Measurements from ENCODE around the gene MESD.
"Not testable (repeated sequence)": the region's sequence is repeated elsewhere in the genome, so short reads cannot be mapped to it uniquely, and the experiment has no call there.

The MESD gene

DNA sequence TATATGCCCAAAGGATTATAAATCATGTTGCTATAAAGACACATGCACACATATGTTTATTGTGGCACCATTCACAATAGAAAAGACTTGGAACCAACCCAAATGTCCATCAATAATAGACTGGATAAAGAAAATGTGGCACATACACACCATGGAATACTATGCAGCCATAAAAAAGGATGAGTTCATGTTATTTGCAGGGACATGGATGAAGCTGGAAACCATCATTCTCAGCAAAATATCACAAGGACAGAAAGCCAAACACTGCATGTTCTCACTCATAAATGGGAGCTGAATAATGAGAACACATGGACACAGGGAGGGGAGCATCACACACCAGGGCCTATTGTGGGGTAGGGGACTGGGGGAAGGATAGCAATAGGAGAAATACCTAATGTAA is 24.2 kb downstream of the MESD start:
- DNase-seq (ENCODE audit: low read depth): not testable (repeated sequence)

DNA sequence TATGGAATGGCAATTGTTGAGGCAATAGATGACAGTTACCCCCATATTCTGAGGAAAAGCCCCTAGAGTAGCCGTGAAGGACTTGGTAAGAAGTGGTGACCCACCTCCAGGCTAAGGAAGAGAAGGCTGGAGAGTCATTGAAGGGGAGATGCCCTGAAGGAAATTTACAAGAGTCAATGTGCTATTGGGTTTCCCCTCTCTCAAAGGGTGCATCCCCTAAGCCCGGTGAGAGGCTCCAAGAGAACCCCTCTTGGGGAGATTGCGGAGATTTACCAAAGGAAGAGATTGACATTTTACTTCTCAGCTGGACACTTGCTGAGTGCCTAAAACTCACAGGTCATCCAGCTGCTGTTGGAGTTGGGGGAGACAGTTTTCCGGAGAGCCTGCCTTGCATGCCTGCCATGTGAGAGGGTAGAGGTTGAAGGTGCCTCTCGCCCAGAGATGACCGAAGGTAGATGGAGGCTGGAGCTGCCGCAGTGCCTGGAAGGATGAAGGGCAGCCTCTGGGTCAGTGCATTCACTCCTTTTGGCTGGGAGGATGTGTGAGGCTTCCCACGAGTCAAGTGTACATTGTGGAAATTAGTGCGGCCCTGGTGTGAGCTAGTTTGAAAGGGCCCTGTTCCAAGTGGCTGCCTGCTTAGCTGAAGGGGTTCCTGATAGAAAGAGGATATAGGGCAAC is 30.7 kb downstream of the MESD start:
- no peak for DNase-seq (ENCODE audit: low read depth)

DNA sequence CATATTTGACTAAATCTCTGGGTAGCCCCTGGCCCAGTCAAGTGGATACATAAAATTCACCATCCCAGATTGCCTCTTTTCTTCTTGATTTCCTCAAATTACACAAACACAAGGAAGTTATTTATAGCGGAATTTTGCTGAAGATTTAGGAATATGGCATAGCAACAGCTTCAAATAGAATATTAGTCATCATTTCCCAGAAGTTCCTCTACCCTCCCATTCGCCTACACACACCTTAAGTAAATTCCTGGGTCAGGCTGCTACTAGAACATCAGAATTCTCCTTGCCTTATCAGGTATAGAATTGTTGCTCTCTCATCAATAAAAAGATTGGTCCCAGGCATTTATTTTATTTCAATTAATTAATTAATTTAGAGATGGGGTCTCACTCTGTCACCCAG is 31.6 kb downstream of the MESD start:
- DNase-seq (ENCODE audit: low read depth): no peak

DNA sequence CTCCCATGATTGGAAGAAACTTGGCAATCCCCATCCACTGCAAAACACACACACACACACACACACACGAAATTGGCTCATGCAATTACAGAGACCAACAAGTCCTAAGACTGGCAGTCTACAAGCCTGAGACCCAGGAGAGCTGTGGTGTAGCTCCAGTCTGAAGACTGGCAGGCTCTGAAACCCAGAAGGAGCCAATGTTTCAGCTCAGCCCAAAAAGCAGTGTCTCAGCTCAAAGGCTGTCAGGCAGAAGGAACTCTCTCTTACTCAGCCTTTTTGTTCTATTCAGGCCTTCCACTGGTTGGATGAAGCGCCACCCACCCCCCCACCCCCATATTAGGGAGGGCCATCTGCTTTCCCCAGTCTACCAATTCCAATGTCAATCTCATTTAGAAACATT is 32.1 kb downstream of the MESD start:
- DNase-seq (ENCODE audit: low read depth): no peak

DNA sequence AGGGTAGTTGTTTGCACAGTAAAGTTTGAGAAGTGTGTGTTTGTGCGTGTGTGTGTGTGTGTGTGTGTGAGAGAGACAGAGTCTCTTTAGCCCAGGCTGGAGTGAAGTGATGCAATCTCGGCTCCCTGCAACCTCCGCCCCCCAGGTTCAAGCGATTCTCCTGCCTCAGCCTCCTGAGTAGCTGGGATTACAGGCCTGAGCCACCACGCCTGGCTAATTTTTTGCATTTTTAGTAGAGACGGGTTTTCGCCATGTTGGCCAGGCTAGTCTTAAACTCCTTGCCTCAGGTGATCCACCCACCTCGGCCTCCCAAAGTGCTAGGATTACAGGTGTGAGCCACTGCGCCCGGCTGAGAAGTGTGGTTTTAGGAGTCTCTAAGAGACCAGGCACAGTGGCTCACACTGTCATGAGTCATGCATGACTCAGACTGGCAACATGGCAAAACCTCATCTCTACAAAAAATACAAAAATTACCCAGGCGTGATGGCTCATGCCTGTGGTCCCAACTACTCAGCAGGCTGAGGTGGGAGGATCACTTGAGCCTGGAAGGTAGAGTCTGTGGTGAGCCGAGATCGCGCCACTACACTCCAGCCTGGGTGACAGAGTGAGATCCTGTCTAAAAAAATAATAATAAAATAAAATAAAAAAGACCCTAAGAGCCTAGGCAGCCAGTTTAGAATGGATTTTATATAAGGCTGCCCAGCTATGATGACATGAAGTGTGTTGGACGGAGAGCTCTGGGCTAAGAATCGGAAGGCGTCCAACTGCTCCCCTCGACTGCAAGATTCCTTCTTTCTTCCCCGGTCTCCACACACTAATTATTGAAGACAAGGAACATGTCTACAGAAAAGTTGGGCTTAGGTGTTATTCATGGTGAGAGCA is 33.8 kb downstream of the MESD start:
- peak; percentile 93 for DNase-seq (ENCODE audit: low read depth)

DNA sequence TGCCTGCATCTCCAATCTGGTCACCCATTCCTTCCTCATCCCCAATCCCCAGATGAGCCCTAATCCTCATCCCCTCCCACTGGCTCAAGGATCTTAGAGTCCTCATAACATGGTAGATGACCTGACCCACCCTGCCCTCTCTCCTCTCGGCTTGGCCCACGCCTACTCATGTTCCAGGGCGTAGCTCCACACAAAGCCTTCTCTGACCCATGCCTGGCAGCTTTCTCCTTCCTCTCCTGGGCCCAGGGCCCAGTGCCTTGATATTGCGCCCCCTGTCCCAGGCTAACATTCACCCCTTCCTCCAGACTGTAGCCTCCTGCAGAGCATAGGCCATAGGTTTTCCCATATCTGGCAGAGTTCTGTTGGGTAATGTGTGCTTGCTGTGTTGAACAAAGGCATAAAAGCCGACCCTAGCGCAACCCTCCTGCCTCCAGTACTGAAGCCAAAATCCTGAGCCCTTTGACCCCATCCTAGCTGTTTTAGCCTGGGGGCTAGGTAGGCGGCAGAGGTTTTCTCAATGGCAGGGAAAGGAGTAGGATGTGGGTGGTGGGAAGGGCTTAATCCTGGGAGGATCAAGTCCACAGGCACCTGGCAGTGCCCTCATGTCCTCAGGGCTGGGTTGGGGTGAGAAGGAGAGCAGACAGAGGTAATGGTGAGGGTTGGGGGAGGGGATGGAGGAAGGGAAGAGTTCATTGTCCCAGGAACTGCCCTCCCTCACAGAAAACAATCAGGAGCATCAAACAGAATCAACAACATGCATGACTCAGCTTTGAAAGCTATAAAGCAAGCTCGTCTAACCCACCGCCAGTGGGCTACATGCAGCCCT is 35.5 kb downstream of the MESD start:
- no peak for DNase-seq (ENCODE audit: low read depth)

DNA sequence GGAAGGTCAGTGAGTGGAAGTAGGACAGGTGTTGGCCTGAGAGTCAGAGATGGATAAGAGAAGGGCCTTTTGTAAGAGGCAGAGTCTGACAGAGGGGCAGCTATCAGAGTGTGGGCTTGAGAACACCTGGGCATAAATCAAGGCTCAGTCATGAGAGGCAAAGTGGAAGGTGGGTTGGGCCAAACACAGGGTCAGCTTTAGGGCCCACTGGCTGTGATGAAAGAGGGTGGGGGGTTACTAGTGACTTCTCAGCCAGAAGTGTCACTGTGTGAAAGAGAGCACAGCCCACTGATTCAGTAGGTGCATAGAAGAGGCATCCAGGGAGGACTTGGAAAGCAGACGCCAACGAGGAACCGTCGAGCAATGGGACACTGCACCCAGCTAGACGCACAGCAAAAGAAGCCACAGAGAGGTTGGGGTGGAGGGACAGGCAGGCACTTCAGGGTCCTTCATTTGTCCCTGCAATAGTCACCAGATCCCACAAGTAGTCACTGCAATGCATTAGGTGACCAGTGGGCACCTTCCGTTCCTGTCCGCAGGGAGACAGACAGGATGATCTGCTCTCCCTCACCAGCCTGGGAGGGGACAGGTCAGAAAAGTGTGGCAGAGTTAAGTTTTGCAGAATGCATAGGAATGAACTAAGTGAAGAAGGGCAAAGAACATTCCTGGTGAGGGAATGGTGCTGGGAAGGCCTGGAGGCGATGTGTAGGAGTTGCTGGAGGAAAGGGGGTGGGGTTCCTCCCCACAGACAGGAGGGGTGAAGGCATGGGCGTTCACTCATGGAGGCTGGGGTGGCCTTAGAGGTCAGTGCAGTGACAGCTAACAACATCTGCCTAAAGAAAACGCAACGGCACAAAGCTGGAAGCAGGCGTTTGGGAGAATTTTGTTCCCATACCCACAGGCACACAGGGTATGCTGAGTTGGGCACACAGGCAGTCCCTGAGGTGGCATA is 36.3 kb downstream of the MESD start:
- DNase-seq (ENCODE audit: low read depth): no peak

DNA sequence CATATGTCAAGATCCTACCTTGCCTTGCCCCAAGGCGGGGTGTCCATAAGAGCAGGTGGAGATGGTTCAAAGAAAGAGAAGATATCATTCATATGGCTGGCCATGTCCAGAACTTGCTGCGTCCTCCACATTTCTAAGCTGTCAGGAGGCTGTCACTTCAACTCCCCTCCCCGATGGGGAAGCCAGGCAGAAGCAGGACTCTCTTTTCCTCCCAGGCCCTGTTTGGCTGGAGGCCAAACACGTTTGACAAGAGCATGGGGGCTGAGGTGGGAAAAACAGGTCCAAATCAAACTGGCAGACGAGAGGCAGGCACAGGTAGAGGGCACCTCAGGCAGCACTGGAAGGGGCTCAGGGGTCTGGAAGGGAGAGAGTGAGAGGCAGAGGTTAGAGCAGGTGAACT is 37.7 kb downstream of the MESD start:
- DNase-seq (ENCODE audit: low read depth): no peak

DNA sequence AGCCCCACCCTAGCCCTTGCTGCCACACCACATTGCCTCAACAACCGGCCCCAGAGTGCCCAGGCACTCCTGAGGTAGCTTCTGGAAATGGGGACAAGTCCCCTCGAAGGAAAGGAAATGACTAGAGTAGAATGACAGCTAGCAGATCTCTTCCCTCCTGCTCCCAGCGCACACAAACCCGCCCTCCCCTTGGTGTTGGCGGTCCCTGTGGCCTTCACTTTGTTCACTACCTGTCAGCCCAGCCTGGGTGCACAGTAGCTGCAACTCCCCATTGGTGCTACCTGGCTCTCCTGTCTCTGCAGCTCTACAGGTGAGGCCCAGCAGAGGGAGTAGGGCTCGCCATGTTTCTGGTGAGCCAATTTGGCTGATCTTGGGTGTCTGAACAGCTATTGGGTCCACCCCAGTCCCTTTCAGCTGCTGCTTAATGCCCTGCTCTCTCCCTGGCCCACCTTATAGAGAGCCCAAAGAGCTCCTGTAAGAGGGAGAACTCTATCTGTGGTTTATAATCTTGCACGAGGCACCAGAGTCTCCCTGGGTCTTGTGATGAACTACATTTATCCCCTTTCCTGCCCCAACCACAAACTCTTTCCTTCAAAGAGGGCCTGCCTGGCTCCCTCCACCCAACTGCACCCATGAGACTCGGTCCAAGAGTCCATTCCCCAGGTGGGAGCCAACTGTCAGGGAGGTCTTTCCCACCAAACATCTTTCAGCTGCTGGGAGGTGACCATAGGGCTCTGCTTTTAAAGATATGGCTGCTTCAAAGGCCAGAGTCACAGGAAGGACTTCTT is 39.1 kb downstream of the MESD start:
- no peak for DNase-seq (ENCODE audit: low read depth)

DNA sequence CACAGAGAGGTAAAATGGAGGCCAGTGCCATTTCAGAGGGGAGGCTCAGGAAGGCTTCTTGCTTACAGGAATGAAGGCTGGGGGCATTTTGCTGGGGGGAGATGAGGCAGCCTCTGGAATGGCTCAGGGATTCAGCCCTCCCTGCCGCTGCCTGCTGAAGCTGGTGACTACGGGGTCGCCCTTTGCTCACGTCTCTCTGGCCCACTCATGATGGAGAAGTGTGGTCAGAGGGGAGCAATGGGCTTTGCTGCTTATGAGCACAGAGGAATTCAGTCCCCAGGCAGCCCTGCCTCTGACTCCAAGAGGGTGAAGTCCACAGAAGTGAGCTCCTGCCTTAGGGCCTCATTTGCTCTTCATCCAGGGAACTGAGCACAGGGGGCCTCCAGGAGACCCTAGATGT is 39.9 kb downstream of the MESD start:
- DNase-seq (ENCODE audit: low read depth): no peak

DNA sequence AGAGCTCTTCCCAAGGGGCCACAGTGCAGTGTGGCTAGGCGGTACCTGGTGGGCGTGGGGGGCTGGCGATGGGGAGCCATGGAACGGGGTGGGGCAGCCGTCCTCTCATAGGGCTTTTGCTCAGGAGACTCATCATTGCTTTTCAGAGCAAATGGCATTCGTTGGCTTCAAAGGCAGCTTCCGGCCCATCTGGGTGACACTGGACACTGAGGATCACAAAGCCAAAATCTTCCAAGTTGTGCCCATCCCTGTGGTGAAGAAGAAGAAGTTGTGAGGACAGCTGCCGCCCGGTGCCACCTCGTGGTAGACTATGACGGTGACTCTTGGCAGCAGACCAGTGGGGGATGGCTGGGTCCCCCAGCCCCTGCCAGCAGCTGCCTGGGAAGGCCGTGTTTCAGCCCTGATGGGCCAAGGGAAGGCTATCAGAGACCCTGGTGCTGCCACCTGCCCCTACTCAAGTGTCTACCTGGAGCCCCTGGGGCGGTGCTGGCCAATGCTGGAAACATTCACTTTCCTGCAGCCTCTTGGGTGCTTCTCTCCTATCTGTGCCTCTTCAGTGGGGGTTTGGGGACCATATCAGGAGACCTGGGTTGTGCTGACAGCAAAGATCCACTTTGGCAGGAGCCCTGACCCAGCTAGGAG is 40.8 kb downstream of the MESD start:
- no peak for DNase-seq (ENCODE audit: low read depth)

DNA sequence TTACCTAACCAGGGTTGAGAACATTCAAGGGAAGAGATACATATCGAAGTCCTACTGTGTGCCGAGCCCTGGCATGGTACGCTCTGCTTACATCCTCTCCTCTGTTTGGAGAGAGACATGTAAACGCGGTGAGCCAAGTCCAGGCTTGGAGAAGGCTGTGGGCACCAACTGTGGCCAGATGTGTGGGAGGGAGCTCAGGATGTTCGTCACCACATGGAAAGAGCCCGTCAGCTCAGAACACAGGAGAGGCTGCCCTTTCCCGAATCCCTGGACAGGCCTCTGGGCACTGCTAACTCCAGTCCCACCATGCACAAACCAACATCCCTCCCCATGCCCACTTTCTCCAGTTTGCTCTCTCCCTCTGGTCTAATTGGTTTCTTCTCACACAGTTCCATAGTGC is 43.0 kb downstream of the MESD start:
- no peak for DNase-seq (ENCODE audit: low read depth)

DNA sequence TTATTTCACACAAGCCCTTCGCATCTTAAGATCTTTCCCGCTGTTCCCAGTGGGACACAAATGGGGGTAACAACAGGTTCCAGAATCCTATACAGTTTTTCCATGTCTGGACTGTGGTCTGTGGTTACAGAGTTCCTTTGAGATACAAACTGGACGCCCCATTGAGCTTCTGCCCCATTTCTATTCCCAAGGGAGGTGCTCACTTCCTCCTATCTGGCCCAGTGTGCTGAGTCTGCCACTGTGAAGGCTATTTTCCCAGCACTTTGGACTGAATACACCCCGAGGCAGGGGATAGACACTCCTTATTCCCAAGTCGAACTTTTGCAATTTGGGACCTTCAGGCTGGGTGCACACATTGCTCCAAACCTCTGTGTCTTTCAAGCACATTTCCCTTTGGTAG is 44.0 kb downstream of the MESD start:
- no peak for DNase-seq (ENCODE audit: low read depth)

DNA sequence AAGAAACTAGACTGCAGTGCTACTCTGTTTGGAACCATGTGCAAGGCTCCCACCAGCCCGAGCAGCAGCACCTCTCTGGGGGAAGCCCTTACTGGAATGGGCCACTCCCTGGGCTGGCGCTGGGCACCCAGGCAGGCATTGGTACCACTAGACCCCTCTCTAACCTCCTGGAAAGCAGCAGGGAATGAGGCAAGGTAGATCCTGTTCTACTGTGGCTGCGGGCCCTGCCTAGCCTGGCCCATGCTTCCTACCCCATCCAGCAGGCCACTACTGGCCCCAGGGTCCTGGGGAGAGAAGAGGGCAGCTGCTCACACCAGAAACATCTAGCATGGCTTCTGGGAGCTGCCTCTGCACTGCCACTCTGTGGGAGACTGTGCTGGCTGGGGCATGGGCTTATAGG is 44.8 kb downstream of the MESD start:
- DNase-seq (ENCODE audit: low read depth): no peak

DNA sequence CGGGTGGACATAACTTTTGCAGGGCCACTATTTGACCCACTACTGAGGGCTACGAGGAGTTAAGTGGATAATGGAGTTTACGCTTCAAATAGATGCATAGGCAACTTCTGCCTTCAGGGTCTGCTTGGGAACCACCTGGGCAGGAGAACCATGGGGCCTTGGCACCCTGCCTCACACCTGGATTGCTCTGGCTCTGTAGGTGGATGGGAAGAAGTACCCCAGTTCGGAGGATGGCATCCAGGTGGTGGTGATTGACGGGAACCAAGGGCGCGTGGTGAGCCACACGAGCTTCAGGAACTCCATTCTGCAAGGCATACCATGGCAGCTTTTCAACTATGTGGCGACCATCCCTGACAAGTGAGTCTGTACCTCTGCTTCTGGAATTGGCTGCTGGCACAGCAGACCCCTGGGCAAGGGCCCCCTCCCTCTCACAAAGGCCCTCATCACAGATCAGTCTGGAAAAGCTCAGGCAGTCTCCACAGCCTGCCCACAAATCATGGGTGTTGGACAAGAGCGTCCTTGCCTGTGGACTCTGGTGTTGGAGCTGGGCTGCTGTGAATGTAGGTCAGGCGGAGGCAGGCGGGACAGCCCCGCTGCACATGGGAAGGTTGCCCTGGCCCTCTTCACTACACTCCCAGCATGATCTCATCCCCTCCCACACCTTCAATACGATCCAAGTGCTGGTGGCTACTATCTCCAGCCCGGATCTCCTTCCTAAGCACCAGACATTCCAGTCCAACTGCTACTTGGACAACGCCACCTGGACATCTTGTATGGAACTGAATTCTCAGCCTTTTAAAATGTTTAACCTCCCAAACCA is 46.7 kb downstream of the MESD start:
- DNase-seq (ENCODE audit: low read depth): no peak

DNA sequence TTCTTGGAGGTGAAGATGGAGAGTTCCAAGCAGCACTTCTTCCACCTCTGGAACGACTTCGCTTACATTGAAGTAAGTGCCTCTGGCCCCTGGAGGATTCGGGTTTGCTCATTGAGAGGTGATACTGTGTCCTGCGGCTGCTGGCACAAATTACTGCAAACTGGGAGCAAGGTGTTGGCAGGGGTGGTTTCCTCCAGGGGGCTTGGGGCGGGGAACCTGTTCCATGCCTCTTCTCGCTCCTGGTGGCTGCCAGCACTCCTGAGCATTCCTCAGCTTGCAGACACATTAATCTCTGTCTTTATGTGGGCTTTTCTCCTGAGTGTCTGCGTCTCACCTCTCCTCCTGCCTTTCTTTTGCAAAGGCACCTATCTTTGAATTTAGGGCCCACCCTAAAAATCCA is 47.4 kb downstream of the MESD start:
- DNase-seq (ENCODE audit: low read depth): no peak

DNA sequence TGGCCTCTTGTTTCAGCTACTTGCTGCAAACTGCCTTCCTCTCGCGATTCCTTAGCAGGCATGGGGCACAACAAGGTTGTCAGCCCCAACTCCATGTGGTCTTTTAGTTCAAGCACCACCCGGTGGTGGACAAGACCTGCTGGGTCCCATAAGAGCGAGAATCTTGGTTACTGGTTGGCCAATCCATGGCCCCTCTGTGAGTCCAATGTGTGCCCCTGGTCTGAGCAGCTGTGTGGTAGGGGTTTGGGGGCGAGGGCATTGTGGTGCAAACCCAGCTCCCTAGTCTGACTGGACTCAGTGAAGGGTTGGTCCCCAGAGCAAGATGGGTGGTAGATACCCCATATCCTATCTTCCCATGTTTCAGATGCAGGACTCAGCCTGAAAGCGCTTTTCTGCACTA is 48.8 kb downstream of the MESD start:
- DNase-seq (ENCODE audit: low read depth): no peak

DNA sequence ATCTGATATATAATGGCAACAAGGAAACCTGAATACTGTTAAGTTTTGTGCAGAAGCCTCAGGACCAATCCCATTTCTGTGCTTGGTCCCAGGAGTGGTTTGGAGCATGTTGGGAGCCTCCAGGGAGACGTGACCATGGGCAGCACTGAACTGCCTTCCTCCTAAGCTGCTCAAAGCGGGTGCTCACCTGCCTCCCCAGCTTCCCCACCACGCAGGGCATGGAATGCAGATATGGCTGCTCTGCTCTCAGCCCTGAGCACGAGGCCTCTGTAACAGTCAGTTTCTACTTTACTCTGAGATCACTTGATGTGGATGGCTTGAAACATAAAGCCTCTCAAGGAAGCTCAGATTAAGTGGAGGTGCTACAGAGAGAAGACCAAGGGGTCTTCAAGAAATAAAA is 49.3 kb downstream of the MESD start:
- DNase-seq (ENCODE audit: low read depth): no peak

DNA sequence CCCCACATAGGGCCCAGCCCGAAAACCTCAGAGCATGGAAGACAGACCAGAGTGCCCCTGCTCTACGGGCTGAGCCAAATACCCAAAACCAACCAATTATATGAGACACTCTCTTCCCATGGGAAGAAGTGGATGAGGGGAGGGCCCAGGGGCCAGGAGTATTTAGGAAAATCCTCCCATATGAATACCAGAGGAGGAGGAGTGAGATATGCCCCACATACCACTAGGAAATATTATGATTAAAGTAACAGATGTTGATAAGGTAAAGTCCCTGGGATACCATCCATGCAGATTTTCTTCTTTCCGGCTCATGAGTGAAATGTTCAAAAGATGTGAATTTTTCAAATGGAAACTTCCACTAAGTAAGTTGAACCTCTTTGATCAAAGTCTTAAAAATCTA is 50.4 kb downstream of the MESD start:
- no peak for DNase-seq (ENCODE audit: low read depth)
